HG03066 (cell line): ENCODE results near the gene GTSF1L.
A peak's percentile ranks its signal among the peaks of the same experiment; 100 is the strongest.

Source experiments
- ATAC-seq: cut with Tn5 transposase; IDR thresholded peaks from one replicate; pipeline ENCODE4 v1.9.1; 2021; ENCODE audit warnings: low read depth; ENCODE audit not compliant: unreplicated experiment

GTSF1L gene

DNA sequence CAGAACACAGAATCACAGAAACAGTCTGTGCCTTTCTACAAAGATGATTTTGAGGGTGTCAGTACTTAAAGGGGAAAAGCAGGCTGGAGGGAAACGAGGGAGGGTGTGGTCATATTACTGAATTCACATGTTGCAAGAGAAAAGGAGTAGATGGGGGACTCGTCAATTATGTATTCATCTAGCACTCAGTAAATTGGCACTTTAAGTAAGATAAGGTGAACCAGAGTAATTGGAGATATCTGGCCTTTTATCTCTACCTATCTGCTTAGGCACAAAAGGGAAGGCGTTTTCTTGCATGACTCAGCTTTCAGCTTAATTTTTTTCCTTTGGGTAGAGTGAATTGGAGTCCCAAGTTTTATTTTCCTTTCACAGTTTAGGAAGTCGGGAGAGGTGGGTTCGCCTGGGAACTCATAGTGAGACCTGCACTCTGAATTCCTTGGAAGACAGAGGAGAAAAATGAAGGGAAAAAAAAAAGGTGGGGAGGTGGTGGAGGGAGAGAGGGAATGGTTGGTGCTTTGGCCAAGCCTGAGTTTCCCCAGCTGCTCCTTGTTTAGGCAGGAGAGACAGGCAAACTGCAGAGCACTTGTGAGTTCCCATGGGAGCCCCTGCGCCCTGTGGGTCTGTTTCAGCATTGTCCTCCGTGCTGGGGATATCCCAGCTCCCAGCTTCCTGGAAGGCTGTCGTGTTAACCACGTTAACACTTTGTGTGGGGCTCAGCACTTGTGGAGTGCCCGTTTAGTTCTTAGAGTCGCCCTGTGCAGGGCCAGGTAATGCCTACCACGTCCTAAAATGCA lies 19.7 kb upstream of the GTSF1L start:
- ATAC-seq: no peak

DNA sequence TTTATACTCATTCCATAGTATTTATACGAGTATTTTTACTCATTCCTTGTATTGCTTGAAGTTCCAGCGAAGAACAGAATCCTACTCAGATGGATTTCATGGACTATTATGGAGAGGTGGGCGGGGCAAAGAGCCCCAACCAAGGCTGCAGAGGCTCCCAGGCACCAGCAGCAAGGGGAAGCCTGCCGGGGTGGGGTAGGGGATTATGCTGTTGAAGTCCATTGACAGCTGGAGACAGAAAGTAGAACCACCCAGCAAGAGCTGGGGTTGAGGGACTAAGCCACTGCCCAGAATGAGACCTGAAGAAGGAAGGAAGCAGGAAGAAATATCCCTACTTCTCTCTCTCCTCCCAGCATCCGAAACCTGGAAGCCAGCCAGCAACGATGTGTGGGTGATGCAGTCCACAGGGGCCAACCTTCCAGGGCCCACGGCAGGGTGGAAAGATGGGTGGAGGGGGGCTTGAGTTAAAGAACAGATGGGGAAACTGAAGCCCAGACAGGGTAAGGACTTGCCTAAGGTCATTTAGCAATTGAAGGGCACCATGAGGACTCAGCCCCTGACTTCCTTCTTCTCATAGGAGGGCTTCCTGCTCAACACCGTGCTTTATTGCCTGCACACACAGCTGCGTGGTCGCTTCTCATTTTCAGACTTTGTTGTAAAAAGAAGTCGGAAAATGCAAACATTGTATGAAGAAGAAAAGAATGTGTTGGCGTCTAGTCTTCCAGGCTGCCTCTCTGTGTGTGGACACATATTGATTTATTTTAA lies 18.3 kb upstream of the GTSF1L start:
- no peak for ATAC-seq

- ATAC-seq: no peak
Observed at GRCh38 chr20:43744151-43744611, 17.4 kb upstream of the GTSF1L start.

DNA sequence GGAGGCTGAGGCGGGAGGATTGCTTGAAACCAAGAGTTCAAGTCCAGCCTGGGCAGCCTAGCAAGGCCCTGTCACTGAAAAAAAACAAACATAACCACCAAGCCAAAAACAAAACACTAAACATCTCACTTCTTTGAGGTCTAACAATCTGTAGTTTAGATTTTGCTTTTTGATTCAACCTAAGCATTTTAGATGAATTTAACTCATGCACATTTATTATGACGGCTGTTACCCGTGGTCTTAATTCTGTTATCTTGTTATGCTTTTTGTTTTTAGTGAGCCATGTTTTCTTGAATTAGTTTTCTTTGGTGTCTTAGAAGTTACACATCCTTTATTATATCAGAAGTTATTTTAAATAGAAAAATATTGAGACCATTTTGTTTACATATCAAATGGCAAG lies 13.8 kb upstream of the GTSF1L start:
- ATAC-seq: no peak

DNA sequence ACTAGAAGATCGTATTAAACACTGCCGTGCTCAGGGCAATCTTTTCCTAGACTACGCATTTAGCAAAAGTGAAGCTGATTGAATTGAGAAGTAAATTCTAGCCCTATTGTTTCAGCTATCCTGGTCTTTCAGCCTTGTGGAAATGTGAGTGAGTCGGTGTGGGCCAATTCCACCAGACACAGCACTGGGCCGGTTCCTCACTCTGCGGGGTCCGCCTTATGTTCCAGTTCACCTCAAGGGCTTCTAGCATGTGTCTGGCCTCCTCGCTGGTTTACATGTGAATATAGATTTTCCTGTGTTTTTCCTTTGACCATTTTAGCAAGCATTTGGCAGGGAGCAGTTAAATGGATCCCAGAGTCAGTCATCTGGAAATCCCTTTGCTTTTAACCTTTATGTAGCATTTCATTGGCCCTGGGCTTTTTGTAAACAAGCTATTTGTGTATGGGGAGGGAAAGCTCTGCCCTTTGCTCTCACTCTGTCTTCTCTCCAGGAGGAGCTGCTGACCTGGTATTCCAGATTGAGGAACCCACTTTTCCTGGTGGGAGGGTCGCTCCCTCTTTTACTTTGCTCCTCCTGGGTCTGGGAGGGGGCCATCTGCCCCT lies 12.4 kb upstream of the GTSF1L start:
- ATAC-seq: no peak

DNA sequence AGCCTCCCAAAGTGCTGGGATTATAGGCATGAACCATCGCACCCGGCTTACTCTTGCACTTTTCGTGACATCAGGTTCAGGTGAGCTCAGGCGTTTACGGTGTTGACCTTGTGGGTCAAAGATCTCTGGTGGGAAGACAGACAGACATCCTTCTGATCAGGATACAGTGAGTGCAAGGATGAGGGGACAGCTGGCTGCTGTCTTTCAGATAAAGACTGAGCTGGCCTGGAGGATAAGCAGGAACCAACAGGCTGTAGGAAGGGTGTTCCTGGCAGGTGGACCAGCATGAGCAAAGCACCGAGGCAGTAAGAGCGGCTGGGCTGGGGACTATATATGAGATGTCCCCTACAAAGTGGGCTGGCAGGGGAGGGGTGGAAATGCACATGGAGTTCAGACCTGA lies 11.1 kb upstream of the GTSF1L start:
- ATAC-seq: no peak

DNA sequence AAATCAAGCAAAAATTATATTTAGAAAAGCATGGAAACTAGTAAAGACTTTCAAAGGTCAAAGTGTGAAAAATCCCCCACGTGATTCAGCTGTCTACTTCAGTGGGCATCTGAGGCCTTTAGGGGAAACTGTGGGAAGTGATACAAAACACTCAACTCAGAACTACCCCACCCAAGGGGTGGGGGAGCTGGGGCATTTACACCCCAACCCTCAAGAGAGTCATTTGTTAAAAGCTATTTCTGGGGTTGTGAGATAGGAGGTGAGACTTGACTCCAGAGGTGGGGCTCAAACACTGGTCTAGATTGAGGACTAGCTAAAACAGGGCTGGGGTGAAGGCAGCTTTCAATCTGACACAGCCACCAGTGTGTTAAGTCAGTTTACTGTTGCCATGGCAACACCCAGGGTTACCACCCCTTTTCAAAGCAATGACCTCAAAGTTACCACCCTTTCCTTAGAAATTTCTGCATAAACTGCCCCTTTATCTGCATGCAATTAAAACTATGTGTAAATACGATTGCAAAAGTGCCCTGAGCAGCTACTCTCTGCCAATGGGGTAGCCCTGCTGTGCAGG lies 9.9 kb upstream of the GTSF1L start:
- peak; percentile 65 for ATAC-seq

GRCh38 chr20:43731927-43732326 lies 5.1 kb upstream of the GTSF1L start:
- no peak for ATAC-seq

DNA sequence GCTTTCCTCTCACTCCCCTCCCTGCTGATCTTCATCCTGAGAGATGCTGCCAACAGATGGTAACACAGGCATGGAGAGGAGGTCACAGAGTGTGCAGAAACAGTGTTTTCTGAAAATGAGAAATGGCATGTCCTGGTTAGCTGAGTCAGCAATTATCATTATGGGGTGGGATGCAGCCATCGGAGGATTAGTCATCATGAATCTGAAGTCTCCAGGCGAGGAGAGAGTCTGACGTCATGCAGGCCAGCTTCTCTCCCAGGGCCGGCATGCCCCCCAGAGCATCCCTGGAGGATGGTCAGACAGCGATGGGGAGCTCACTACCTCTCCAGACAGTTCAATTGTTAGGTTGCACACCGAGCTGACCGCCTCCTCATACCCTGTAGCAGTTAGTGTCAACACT lies 4.7 kb upstream of the GTSF1L start:
- ATAC-seq: no peak

DNA sequence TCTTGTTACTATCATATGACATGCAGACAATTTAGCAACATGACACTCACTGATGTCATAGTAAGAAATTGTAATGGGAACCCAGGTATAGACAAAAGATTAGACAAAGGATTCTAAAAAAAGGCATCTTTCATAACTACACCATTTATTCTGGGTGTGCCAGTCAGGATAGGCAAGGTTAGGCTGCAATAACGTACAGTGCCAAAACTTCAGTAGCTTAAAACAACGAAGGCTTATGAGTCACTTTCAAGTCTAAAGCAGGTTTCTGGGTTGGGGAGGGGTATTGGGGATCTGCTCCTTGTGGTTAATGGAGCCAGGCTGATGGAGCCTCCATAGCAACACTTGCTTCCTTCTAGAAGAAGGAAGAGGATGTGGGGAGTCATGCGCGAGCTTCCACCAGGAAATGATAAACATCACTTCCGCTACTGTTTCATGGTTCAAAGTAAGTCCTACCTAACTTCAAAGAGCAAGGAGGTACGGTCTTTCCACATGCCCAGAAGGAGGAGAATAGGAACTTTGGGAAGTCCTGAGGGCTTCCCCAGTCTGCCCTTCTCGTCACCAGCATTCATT lies 2.0 kb upstream of the GTSF1L start:
- ATAC-seq: no peak

DNA sequence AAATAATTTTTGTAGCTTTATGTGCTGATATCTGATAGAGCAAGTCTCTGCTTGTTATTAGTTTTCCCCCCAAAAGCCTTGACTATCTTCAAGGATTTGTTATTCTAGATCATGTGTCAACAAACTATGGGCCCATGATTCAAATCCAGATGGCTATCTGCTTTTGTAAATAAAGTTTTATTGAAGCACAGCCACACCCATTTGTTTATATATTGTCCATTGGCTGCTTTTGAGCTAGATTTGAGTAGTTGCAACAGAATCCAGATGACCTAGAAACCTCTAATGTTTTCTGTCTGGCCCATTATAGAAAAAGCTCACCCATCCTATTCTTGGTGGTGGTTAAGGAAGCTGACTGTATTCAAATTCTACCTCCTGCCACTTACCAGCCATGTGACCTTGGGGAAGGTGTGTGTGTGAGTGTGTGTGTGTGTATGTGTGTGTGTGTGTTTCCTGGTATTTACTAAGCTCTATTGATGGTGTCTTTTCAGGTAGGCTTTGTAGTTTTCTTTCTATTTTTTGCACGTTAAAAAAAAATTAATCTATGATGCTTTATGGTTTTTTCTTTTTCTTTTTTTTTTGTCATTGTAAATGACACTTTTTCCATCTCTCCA lies 1.3 kb upstream of the GTSF1L start:
- ATAC-seq: no peak

DNA sequence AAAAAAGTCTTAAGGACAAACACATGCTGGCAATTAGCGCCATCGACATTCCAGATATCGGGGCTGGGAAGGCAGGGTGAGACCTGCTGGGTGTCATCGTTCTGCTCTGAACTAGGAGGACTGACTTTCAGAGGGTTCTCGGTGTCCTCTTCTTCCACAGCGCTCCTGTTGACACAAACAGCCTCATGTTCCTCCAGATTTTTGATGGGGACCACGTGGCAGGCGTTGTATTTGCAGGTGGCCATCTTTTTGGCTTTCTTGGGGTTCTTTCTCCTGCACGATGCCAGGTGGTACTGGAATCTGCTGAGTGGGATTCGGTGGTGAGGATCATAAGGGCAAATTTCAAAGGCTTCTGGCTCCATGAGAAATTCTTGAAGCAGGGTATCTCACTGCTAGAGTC lies 469 bp downstream of the GTSF1L start:
- ATAC-seq: no peak

DNA sequence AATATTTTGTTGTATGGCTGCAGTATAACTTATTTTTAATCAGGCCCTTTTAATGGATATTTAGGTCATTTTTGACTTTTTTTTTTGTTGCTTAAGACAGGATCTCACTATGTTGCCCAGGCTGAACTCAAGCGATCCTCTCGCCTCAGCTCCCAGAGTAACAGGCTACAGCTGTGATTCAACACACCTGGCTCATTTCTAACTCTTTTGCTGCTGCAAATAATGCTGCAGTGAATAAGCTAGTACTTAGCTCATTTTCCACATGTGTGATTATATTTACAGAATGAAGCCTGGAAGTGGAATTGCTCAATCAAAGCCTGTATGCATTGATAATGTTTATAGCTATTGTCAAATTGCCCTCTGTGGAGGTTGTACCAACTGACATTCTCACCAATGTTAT lies 1.1 kb downstream of the GTSF1L start:
- no peak for ATAC-seq

- no peak for ATAC-seq
Observed at GRCh38 chr20:43724383-43724782, 2.4 kb downstream of the GTSF1L start.

GRCh38 chr20:43723735-43724134 lies 3.1 kb downstream of the GTSF1L start:
- no peak for ATAC-seq

DNA sequence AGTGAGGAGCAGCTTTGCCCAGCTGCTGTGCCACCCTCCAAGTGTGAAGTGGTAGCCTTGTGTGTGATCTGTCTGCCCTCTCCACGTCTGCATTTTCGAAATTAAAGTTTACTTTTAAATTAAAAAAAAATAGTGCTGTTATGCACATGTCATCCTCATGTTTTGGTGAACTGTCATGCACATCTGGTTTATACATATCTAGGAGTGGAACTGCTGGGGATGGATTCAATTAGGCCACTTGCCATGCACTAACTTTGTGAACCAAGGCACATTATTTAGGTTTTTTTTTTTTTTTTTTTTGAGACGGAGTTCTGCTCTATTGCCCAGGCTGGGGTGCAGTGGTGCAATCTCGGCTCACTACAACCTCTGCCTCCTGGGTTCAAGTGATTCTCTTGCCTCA lies 3.6 kb downstream of the GTSF1L start:
- ATAC-seq: no peak

DNA sequence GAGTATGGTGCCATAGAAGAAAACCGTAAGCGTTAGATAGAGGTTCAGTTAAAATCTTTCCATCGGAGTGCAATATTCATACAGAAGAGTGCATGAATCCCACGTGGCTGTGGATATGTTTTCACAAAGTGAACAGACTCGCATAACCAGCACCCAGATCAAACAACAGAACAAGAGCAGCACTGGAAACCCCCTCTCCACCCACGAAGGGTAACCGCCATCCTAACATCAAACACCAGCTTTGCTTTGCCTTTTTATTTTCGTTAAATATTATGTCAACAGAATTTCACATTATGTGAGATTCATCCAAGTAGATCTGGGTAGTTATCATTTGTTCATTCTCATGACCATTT lies 4.7 kb downstream of the GTSF1L start:
- no peak for ATAC-seq

- no peak for ATAC-seq
Observed at GRCh38 chr20:43721429-43722152, 5.2 kb downstream of the GTSF1L start.

- ATAC-seq: no peak
Observed at GRCh38 chr20:43721097-43721428, 5.7 kb downstream of the GTSF1L start.

- no peak for ATAC-seq
Observed at GRCh38 chr20:43720007-43720406, 6.8 kb downstream of the GTSF1L start.
